ENCODE data around the gene MAU2.
"Not testable (repeated sequence)": the region's sequence is repeated elsewhere in the genome, so short reads cannot be mapped to it uniquely, and the experiment has no call there.

The MAU2 gene

DNA sequence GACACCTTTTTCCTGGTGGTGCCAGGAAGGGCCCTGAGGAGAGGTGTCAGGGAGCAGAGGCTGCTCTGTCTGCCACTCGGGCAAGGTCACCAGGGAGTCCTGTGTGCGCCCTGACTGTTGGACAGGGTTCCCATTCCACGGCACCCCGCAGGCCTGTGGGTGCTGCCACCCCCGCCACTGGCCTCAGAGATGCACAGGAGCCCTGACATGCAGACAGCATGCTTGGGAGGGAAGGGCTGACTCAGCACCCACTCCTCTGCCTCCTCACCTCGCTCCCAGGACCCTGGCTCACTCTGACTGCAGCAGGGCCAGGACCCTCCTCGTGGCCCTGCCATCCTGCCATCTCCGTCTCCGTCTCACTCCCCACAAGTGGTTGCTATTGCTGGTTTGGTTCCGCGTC lies 25.3 kb downstream of the MAU2 start:
- DNase-seq (ENCODE audit: low spot score) = no peak

DNA sequence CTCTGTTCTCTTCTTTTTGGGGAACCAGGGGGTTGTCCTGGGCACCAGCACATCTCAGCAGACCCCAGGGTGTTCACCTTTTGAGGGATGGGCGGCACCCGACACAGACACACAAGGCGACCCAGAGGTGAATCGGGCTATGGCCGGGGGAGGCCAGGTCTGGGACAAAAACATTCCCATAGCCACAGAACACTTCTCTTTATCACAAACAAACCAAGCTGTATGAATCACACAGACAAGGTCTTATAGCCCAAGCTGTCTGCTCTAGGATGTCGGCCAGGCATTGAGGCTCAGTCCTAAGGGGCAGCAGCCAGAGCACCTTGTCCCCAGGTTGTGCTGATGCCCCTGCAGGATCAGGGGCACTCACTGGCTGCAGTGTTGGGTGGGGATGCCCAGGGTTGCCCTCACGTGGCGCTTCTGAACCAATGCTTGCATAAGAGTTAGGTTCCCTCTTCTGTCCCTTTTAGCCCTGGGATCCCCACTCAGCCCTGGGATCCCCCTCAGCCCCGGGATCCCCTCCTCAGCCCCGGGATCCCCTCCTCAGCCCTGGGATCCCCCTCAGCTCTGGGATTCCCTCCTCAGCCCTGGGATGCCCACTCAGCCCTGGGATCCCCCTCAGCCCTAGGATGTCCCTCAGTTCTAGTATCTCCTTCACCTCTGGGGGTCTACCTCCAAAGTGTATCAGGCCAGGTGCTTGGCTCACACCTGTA lies 26.9 kb downstream of the MAU2 start:
- no peak for DNase-seq (ENCODE audit: low spot score)

DNA sequence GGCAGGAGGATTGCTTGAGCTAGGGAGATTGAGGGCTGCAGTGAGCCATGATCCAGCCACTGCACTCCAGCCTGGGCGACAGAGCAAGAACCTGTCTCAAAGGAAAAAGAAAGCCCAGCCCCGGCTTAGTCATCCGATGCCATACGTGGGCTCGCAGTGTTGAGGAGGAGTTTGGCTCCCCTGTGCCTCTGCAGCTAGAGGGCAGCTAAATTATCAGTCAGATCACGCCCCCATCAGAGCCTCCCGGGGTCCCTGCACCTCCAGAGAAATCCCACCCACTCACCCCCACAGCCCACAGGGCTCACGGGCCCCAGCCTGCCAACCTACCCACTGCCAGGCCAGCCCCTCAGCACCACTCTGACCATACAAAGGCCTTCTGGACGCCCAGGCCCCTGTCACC lies 27.6 kb downstream of the MAU2 start:
- no peak for DNase-seq (ENCODE audit: low spot score)

DNA sequence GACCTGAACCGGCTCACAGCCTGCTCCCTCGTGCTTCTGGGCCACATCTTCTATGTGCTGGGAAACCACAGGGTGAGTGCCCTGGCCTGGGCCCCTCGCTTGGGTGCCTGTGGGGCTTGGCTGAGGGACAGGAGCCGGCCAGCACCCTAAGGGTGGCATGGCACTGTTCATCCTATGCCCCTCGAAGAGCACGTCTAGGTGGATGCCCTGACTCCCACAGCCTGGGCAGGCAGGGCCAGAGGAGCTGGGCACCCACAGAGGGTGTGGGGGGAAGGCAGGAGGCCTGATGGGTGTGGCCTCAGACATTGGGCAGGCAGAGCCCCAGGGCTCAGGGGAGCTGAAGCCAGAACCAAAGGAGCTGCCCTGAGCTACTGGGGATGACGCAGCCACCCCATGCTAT lies 28.7 kb downstream of the MAU2 start:
- no peak for DNase-seq (ENCODE audit: low spot score)

DNA sequence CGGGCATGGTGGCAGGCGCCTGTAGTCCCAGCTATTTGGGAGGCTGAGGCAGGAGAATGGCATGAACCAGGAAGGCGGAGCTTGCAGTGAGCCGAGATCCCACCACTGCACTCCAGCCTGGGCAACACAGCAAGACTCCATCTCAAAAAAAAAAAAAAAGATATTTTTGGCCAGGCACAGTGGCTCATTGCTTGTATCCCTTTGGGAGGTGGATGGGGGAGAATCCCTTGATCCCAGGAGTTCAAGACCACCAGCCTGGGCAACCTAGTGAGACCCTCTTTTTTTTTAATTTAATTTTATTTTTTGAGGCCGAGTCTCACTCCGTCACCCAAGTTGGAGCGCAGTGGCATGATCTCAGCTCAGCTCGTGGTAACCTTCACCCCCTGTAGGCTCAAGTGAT lies 30.1 kb downstream of the MAU2 start:
- DNase-seq (ENCODE audit: low spot score) = not testable (repeated sequence)

DNA sequence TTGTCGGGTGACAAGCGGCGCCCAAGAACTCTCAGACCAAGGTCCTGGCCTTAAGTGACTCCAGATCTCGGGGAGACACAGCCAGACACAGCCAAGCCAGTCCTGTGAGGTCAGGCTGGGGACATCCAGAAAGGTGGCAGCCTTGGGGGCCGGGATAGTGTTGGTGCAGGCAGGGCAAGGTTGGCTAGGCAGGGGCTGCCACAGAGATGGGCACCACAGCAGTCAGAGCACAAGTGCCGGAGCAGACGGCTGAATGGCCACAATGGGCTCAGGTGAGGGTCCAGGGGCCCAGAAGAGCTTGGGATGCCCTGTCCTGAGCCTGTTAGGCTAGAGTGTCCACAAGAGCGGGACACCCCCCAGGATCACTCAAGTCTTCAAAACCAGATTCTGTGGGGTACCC lies 32.2 kb downstream of the MAU2 start:
- DNase-seq (ENCODE audit: low spot score) = no peak

DNA sequence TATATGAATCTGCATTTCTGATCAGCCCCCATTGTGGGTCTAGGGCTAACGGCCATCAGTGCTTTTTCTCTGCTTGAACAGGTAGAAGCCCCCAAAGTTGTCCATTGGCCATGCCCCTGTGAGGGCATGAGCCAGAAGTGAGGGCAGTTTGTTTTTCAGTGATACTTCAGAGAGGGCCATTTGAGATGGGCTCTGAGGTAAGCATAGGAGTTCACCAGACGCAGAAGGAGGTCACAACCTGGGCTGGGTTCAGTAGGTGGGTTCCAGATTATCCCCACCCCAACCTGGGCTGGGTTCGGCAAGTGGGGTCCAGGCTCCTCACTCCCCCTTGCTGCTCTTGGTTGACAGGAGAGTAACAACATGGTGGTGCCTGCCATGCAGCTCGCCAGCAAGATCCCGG lies 33.4 kb downstream of the MAU2 start:
- DNase-seq (ENCODE audit: low spot score) = no peak

DNA sequence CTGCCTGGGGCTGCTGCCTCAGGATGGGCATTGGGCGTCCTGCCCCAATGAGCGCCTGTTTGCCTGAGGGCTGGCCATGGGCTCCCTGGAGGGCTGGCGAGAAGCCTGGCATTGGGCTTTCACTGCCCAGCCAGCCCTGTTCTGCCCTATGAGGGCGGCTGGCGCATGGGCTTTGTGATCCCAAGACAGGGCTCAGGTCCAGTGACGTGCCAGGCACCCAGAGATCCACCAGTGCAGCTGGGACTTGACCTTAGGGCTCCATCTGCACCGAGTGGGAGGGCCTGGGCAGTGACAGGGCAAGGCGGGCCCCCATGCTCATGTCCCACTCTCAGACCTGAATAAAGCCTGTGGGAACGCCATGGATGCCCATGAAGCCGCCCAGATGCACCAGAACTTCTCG lies 34.3 kb downstream of the MAU2 start:
- DNase-seq (ENCODE audit: low spot score) = no peak

DNA sequence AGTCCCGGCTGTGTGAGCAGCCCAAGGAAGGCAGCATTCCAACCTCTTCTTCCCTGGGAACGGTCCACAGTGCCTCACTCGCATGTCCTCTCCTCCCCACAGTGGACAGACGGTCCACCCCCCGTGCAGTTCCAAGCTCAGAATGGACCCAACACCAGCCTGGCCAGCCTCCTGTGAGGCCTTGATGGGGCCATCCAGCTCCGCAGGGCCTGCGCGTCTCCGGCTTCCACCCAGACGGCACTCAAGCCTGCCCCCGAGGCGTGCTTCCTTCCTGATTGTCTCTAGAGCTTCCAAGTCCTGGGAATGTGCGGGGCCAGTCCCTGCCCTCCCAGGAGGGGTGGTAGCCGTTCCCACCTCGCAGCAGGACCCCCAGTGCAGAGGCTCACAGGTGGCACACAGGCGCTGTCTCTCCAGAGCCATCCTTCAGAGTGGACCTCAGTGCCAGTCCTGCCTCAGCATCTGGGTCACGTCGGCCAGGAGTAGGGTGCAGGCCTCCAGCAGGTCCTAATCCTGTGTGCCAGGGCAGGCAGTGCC lies 35.0 kb downstream of the MAU2 start:
- no peak for DNase-seq (ENCODE audit: low spot score)

DNA sequence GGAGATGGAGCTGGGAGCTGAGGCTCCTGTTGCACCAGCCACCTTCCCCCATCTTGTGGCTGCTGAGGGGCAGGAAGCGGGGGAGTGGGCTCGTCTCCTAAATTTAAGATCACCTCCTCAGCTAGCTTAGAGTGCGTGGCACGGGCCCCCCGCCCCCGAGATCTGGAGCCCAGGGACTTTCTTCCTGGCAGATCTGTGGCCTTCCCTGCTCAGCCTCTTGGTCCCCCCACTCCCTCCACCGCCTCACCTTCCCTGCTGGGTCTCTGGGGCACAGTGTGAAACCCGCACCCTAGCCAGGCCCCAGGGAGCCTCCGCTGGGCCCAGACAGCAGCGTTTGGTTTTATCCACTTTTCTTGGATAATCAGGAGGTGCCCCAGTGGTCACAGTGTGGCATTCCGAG lies 35.9 kb downstream of the MAU2 start:
- DNase-seq (ENCODE audit: low spot score) = no peak

DNA sequence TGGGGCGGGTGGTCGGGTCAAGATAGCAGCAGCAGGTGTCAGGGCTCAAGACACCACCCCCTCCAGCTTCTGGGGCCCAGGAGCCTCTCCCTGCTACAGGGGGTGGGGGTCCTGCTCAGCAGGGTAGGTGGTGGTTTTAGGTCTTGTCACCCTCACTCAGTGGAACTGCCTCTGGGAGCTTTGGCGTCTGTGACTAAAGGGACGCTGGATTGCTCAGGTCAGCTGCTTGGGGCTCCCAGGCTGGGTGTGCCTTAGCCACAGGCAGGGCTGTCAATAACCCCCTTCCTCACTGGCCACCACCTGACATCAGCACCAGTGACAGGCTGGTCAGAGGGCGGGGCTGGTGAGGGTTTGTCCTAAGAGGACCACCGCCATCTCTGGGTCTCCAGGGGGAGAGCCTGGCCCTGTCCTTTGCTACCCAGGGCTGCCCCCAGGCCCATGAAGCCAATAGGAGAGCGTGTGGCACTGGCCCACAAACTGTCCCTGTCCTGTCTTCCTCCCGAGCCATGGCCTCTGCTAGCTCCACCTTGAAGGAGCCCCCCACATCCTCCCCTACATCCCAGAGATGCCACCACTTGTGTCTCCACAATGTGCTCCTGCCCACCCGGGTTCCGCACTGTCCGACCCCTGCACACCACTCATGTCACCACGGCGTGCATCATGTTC lies 36.4 kb downstream of the MAU2 start:
- DNase-seq (ENCODE audit: low spot score) = no peak

DNA sequence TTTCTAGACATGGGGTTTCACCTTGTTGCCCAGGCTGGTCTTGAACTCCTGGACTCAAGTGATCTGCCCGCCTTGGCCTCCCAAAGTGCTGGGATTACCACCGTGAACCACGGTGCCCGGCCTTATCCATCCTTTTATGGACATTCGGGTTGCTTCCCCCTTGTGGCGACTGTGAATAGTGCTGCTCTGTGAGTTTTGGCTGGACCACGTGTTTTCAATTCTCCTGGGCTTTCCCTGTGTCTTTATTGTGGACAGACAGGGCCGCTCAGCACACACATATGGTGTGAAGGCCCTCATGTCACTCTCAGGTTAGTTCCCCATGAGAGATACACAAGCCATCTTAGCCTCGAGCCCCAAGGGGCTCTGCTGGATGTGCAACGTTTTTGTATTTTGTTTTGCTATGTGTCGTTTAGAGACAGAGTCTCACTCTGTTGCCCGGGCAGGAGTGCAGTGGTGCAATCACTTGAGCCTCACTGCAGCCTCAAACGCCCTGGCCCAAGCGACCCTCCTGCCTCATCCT lies 40.5 kb downstream of the MAU2 start:
- peak; percentile 91 for DNase-seq (ENCODE audit: low spot score)

DNA sequence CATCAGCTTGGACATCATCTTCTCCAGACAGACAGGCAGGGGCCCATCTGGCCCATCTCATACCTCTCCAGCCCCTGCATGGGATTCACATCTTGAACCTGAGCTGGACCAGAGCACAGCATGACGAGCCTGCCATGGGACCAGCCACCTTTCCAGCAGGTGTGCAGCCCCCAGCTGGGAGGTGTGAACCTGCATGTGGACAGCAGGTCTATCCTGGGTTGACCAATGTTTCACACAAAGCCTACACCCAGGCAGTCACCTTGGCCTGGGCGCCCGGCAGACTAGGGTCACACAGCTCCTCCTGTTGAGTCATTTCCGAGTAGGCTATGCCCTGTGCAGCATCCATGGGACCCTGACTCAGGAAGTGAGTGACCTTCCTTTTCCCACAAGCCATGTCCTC lies 41.4 kb downstream of the MAU2 start:
- DNase-seq (ENCODE audit: low spot score) = no peak

DNA sequence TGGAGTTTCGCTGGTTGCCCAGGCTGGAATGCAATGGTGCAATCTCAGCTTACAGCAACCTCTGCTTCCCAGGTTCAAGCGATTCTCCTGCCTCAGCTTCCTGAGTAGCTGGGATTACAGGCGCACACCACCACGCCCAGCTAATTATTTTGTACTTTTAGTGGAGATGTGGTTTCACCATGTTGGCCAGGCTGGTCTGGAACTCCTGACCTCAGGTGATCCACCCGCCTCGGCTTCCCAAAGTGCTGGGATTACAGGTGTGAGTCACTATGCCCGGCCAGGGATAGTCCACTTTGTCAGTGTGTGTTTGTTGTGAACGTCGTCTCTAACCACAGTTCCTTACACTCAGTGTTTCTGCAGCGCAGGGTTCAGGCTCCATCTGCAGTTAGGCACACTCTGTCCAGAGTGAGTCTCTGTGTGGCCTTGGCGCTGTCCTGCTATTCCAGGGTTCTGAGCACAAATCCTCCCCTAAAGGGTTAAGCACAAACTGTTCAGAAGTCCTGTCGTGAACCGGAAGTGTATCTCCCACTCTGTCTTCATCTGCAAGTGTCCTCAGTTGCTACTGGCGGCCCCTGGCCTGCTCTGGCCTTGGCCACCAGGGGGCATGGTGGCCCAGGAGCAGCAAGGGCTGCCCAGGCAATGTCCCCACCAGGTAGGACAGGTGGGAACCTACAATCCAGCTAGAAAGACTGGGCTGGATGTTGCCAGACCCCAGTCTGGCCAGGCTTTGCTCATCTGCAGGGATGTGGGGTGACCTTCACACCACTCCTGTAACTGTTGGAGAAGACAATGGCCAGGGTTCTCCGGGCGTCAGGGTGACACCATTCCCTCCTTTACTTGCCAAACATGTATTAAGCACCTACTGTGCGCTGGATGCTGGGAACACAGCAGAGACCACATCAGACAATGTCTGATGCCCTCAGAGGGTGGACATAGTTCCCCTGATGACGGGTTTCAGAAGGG lies 46.1 kb downstream of the MAU2 start:
- peak; percentile 88 for DNase-seq (ENCODE audit: low spot score)

DNA sequence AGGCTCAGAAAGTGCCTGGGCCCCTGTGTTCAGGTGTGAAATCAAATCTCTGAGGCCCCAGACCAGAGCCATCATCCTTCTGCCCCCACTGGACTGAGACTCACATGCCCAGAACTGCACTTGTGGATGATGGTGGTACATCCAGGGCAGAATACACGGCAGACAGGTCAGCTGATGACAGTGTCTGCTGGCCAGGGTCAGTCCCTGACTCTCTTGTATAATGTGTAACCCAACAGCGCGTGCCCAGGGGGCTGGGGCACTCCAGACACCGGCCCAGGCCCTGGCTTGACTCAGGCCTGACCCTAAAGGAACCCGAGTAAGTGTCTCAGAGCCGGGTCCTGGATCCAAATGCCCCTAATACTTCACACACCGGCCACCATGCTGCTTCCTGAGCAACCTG lies 47.5 kb downstream of the MAU2 start:
- DNase-seq (ENCODE audit: low spot score) = no peak

DNA sequence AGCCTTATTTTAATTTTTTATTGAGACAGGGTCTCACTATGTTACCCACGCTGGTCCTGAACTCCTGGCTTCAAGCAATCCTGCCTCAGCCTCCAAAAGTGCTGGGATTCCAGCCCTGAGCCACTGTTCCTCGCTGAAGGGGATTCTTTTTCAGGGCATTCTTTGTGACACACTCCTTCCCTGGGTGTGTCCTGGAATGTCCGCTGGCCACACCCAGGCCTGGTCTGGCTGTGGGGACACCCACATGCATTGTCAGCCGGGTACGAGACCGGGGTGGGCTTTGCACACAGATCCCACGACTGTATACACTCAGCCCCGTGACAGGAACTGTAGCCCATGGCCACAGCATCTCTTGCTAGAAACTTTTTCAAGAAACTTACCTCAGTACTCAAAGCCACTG lies 50.4 kb downstream of the MAU2 start:
- no peak for DNase-seq (ENCODE audit: low spot score)

DNA sequence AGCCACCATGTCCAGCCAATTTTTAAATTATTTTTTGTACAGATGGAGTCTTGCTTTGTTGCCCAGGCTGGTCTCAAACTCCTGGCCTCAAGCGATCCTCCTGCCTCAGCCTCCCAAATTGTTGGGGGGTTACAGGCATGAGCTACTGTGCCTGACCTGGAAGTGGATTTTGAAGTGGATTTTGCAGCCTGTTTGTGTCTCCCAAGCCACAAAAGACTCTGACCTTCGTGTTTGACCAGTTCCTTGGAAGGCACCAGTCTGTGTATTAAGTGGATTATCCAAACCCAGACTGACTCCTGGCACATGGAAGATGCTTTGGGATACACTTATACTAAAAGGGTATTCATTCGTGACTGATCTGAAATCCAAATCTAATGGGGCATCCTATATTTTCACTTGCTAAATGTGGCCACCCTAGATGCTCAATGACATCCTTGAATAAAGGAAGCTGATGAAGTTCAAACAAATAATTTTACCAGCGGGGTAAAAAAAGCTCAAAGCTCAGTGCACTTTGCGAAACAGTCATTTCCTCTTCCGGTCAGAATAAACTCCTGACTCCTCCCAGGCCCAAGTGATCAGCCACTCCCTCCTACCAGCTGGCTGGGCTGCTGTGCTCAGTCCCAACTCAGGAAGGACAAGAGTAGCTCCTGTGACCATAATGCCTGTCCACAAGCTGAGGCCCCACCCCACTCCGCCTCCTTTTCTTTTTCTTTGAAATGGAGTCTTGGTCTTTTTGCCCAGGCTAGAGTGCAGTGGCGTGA lies 52.2 kb downstream of the MAU2 start:
- DNase-seq (ENCODE audit: low spot score) = peak; percentile 61

DNA sequence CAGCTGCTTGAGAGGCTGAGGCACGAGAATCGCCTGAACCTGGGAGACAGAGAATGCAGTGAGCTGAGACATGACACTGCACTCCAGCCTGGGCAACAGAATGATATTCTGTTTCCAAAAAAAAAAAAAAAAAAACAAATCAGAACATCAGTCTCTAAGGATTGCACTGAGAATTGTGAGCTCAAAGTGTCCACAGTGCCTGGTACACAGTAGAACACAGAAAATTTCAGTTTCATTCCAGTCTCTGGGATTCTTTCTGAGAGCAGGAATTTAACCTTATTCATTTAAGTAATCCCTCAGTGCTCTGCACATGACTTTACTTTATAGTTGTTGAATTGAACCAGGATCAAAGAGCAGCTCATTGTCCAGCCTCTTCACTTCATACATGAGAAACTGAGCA lies 58.9 kb downstream of the MAU2 start:
- DNase-seq (ENCODE audit: low spot score) = no peak

DNA sequence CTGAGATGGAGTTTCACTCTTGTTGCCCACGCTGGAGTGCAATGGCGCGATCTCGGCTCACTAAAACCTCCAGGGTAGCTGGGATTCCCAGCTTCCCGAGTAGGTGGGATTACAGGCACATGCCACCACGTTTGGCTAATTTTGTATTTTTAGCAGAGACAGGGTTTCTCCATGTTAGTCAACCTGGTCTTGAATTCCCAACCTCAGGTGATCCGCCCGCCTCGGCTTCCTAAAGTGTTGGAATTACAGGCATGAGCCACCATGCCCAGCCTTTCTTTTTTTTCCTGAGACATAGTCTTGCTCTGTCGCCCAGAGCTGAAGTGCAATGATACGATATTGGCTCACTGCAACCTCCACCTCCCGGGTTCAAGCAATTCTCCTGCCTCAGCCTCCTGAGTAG lies 59.7 kb downstream of the MAU2 start:
- not testable (repeated sequence) for DNase-seq (ENCODE audit: low spot score)

DNA sequence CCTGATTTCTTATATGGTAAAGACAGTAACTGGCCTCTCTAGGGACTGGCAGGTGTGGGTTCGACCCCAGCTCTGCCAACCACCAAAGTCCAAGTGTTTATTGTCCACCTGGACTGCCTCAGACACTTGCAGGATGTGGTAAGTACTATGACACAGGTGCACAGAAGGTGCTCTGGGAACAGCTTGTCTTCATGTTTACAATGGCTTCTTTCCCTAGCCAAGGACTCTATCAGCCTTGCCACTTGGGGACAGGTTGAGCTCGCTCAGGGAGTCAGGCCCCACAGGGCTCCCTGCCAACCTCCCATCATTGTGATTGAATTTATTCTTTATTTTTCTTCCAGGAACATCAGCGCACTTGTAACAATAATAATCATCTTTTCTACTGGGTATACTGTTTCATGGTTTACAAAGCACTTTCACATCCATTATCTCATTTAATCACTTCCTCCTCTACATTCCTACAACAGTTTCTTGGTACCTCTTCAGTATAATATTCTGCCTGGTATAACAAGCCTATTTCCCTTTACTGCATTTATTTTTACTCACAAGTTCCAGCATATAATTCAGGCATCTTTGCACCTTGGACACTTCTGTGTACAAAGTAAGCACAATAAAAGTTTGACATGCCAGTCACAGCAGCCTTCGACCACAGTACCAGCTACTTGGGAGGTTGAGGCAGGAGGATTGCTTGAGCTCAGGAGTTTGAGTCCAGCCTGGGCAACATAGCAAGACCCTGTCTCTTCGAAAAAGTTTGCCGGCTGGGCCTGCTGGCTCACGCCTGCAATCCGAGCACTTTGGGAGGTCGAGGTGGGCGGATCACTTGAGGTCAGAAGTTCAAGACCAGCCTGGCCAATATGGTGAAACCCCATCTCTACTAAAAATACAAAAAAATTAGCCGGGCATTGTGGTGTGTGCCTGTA lies 60.6 kb downstream of the MAU2 start:
- DNase-seq (ENCODE audit: low spot score) = no peak

DNA sequence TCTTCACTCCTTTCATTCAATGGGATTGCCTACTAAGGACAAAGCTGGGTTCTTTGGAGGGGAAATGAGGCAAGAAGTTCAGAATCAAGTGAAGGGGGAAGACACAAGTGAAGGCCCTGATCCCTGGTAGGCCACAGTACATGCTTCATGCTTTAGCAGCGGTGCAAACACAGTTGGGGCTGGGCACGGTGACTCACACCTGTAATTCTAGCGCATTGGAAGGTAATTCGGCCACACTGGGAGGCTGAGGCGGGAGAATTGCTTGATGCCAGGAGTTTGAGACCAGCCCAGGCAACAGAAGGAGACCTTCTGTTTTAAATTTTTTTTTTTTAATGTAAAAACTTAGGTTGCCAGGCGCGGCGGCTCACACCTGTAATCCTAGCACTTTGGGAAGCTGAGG lies 61.5 kb downstream of the MAU2 start:
- DNase-seq (ENCODE audit: low spot score) = no peak

Measured in HuH-7 (cell line).